B cell (primary cell): Measurements from ENCODE around the gene PCK2. TPM values are rescaled to one million over a fixed set of nuclear protein-coding genes. Genes with fewer than 3 reads are reported as not detected.

Source experiments
- ATAC-seq: fragments of 200-7000 bp; cut with Tn5 transposase; one replicate; pipeline ENCODE4 v1.10.0; 2021; ENCODE audit warnings: low read depth, mild to moderate bottlenecking, moderate number of reproducible peaks, moderate library complexity
- CTCF ChIA-PET: fragments of 350-600 bp; sonication (Branson Sonifier 250); formaldehyde crosslinking; loops from one replicate; lab custom pipeline; 2021; ENCODE audit warnings: antibody characterized with exemption, inconsistent platforms; lab: Charles Lee
- POLR2A ChIA-PET: fragments of 350-600 bp; sonication (Branson Sonifier 250); formaldehyde crosslinking; loops from one replicate; lab custom pipeline; 2021; ENCODE audit warnings: antibody characterized with exemption; lab: Charles Lee
- DNase-seq: peaks from one replicate; pipeline ENCODE4 v3.0.0; 2013
- H2AFZ ChIP-seq: 2 replicates; pipeline ENCODE4 v1.6.1; 2012; ENCODE audit warnings: mild to moderate bottlenecking, low read depth, low read length; ENCODE audit not compliant: insufficient read depth, poor library complexity, severe bottlenecking
- H3K27ac ChIP-seq, 2 donors: 1 replicate in 1 of 2; 2 replicates in 1 of 2; pipeline ENCODE4 v1.5.1; 2012 to 2013; ENCODE audit warnings: low read length in 2 of 2, mild to moderate bottlenecking in 2 of 2, moderate library complexity in 1 of 2
- H3K27me3 ChIP-seq, 4 experiments: fragments of 200-600 bp in 1 of 4; sonication (generic) in 1 of 4; replicated peaks in 1 of 4; 1 replicate in 2 of 4; 2 replicates in 2 of 4; pipeline versions ENCODE4 v1.6.1 to v1.7.0; 2013 to 2016; ENCODE audit warnings: low read length in 3 of 4, mild to moderate bottlenecking in 2 of 4, mixed read lengths in 1 of 4, moderate library complexity in 1 of 4; ENCODE audit not compliant: insufficient read depth in 4 of 4, control insufficient read depth in 3 of 4; ENCODE audit errors: control extremely low read depth in 1 of 4
- H3K36me3 ChIP-seq, 2 experiments: replicated peaks in 1 of 2; 1 replicate in 1 of 2; 2 replicates in 1 of 2; pipeline versions ENCODE4 v1.6.1 to v1.7.1; 2013; ENCODE audit warnings: low read length in 1 of 2; ENCODE audit not compliant: insufficient read depth in 2 of 2, control insufficient read depth in 1 of 2; ENCODE audit errors: control extremely low read depth in 1 of 2, extremely low read depth in 1 of 2
- H3K4me1 ChIP-seq, 2 donors: fragments of 200-600 bp in 1 of 2; sonication (generic) in 1 of 2; 1 replicate in 1 of 2; 2 replicates in 1 of 2; pipeline versions ENCODE4 v1.5.1 to v1.6.1; 2013 to 2017; ENCODE audit warnings: low read length in 2 of 2; ENCODE audit not compliant: control insufficient read depth in 2 of 2, insufficient read depth in 2 of 2
- H3K4me2 ChIP-seq: replicated peaks from 2 replicates; pipeline ENCODE3; 2012; ENCODE audit warnings: mild to moderate bottlenecking, low read depth, low read length; ENCODE audit not compliant: poor library complexity, severe bottlenecking
- H3K4me3 ChIP-seq, 5 experiments: fragments of 200-600 bp in 1 of 5; sonication (generic) in 1 of 5; 1 replicate in 3 of 5; 2 replicates in 2 of 5; pipeline versions ENCODE4 v1.5.1 to v1.7.0; 2011 to 2016; ENCODE audit warnings: low read length in 4 of 5, mild to moderate bottlenecking in 4 of 5, low read depth in 2 of 5, control low read depth in 1 of 5, moderate library complexity in 1 of 5; ENCODE audit not compliant: insufficient read depth in 1 of 5; ENCODE audit errors: control extremely low read depth in 1 of 5, extremely low read depth in 1 of 5
- H3K79me2 ChIP-seq: fragments of 200-600 bp; sonication (generic); one replicate; pipeline ENCODE4 v1.6.0; 2016; ENCODE audit warnings: low read length; ENCODE audit not compliant: control insufficient read depth, insufficient read depth
- H3K9ac ChIP-seq: fragments of 200-600 bp; sonication (generic); 2 replicates; pipeline ENCODE4 v1.6.1; 2017; ENCODE audit warnings: mild to moderate bottlenecking, low read length, moderate library complexity
- H3K9me3 ChIP-seq, 3 donors: one replicate each; pipeline versions ENCODE4 v1.6.1 to v1.7.1; 2013; ENCODE audit warnings: low read length in 2 of 3; ENCODE audit not compliant: control insufficient read depth in 2 of 3, insufficient read depth in 1 of 3; ENCODE audit errors: control extremely low read depth in 1 of 3
- H4K20me1 ChIP-seq: 2 replicates; pipeline ENCODE4 v1.6.0; 2012; ENCODE audit warnings: mild to moderate bottlenecking, low read length; ENCODE audit not compliant: insufficient read depth, control insufficient read depth, poor library complexity, severe bottlenecking
- H3K27ac Mint-ChIP-seq: one replicate; pipeline ENCODE4 v1.8.0; 2021; ENCODE audit warnings: mixed read lengths
- H3K27me3 Mint-ChIP-seq: one replicate; pipeline ENCODE4 v1.8.0; 2021; ENCODE audit warnings: mixed read lengths
- H3K4me1 Mint-ChIP-seq: one replicate; pipeline ENCODE4 v1.8.0; 2021; ENCODE audit warnings: mixed read lengths
- H3K4me3 Mint-ChIP-seq: one replicate; pipeline ENCODE4 v1.8.0; 2021; ENCODE audit warnings: mixed read lengths
- H3K9me3 Mint-ChIP-seq: one replicate; pipeline ENCODE4 v1.8.0; 2022; ENCODE audit warnings: mixed read lengths; ENCODE audit not compliant: insufficient read depth
- CTCF ChIP-seq: fragments of 200-600 bp; IDR thresholded peaks from one replicate; pipeline ENCODE4 v1.8.0; 2022; ENCODE audit warnings: antibody characterized with exemption, mild to moderate bottlenecking
- EZH2 ChIP-seq: IDR thresholded peaks from 2 replicates; pipeline ENCODE4 v1.6.1; 2012; ENCODE audit warnings: borderline replicate concordance, low read depth, mild to moderate bottlenecking, moderate library complexity, low read length; ENCODE audit not compliant: insufficient read depth, poor library complexity, severe bottlenecking
- WGBS: methylation state at CpG from one replicate; pipeline ENCODE4 v1.1.5; 2013; ENCODE audit warnings: missing lambda C conversion rate; ENCODE audit not compliant: insufficient coverage; 5-methylcytosine and 5-hydroxymethylcytosine counted together
- intact Hi-C: fragments of 100-400 bp; cut with micrococcal nuclease; formaldehyde crosslinking; loops from one replicate; pipeline ENCODE4 v1.10.0; 2022
- polyA plus RNA-seq: library from polyadenylated mRNA; depleted of rRNA; stranded (reverse); fragments of >200 nt; gene quantifications from 2 replicates; pipeline ENCODE4 v1.2.3, GENCODE V29; 2012
- total RNA-seq, 2 donors: library from RNA; stranded (reverse); fragments of 120-200 nt in 1 of 2; gene quantifications; 1 replicate in 1 of 2; 2 replicates in 1 of 2; pipeline versions ENCODE4 v1.2.3 to v1.2.4, GENCODE V29; 2013 to 2022

PCK2 gene
- total and polyA plus RNA-seq, 2 donors (not counting 1 experiment from before 2014, with no cell fraction given) = 40.4 to 58.4 TPM

- ChIA-PET POLR2A (interaction anchor here (0.6 to 4.1 kb wide), 16 partner anchors 9 to 285 kb away, joined by 3 to 43 read pairs (median 4); partner anchors contain the start of genes CHMP4A, DCAF11, IRF9 and NRL), CTCF (interaction anchor here (0.6 to 6.2 kb wide), 15 partner anchors 11 to 587 kb away, joined by 3 to 62 read pairs (median 5); partner anchors contain the start of genes DCAF11, IRF9, MDP1 and NRL)
- Mint-ChIP-seq H3K4me1 (peaks cover 50% of the 10 kb centered on the region), H3K4me3 (peak within 1 kb of the TSS; percentile 95), H3K27me3 (no peaks in the 10 kb centered on the region), H3K27ac (peak within 1 kb of the TSS; percentile 95), H3K9me3 (no peaks in the 10 kb centered on the region)
- WGBS = under 1% methylated on average over 55 of the region's 57 CpGs
- TF ChIP-seq EZH2 (no peak), CTCF (no peak)
- intact Hi-C loops = loop anchor here (1.0 to 10.0 kb wide), 13 partner anchors 11 to 1052 kb away; partner anchors contain the start of genes ACIN1, C14orf119, CHMP4A and DCAF11
- H3K4me2 ChIP-seq = peak within 1 kb of the TSS; percentile 90
- H3K36me3 ChIP-seq = peaks cover 2 to 58% of the 10 kb centered on the region in 2 experiments
- H3K79me2 ChIP-seq = peaks cover 85% of the 10 kb centered on the region
- H4K20me1 ChIP-seq = peaks cover 45% of the 10 kb centered on the region
- H2AFZ ChIP-seq = peak within 1 kb of the TSS; percentile 83
- DNase-seq (peak; percentile 98), ATAC-seq (peak; percentile 84)
- H3K27ac ChIP-seq = peak within 1 kb of the TSS; percentile 77 to 90
- H3K9me3 ChIP-seq = no peaks in the 10 kb centered on the region
- peaks cover 21 to 35% of the 10 kb centered on the region in 2 donors for H3K4me1 ChIP-seq
- peak within 1 kb of the TSS; percentile 83 for H3K9ac ChIP-seq
- H3K27me3 ChIP-seq = no peaks in the 10 kb centered on the region
- peak within 1 kb of the TSS; percentile 83 to 95 (median 94) for H3K4me3 ChIP-seq
Measured at GRCh38 chr14:24146978-24147760, 53.1 kb downstream of the PCK2 start, which contains the start of gene RNF31. RNF31 (plus strand) TSS chr14:24147498; CDS start chr14:24147699, 201 bp downstream.
